Measurements from ENCODE around the gene CACNG3.

DNA sequence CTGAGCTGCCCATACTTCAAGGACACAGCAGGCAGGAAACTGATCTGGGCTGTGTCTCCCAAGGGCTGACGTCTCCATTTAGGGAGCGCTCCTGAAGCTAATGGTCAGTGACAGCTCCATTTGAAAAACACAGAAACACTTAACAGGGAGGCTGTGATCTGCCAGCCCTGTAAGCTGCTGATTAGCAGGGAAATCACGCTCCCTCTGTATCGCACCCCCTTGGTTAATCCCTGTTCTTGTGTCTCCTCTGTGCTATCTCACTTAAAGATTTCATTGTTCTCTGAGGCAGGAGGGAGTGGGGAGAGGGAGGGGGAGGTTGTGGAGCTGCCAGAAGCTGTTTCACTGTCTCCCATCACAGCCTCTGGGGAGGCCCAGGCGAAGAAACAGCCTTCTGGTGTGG lies 47.4 kb upstream of the CACNG3 start:
- TF ChIP-seq CTCF (IDR thresholded peaks at IDR 0.05; ENCODE audit: poor library complexity) (no peak), EZH2 (IDR thresholded peaks at IDR 0.05; ENCODE audit: borderline replicate concordance) (no peak), EZH2phosphoT487 (IDR thresholded peaks at IDR 0.05; ENCODE audit: low read depth, severe bottlenecking, unreplicated experiment) (no peak)
